Stimulated activated CD8-positive, alpha-beta memory T cell treated with anti-CD3 and anti-CD28 coated beads, Interleukin-12 subunit alpha, Interleukin-12 subunit beta, amount 100 ng/mL, for 24 hours (primary cell): ENCODE measurements around the gene OS9.
"Not testable (repeated sequence)": the region's sequence is repeated elsewhere in the genome, so short reads cannot be mapped to it uniquely, and the experiment has no call there.

ENCODE experiments used
- DNase-seq: peaks from one replicate; pipeline ENCODE4 v3.0.0-alpha.2; 2020; ENCODE audit errors: extremely low read depth

The OS9 gene

GRCh38 chr12:57695770-57696432, 2.0 kb downstream of the OS9 start:
- no peak for DNase-seq

- DNase-seq = no peak
These were observed 3.1 kb downstream of the OS9 start for GRCh38 chr12:57697076-57697475.

- no peak for DNase-seq
These were observed 4.5 kb downstream of the OS9 start for GRCh38 chr12:57698414-57698813.

- DNase-seq = no peak
These were observed 6.4 kb downstream of the OS9 start for GRCh38 chr12:57700317-57700716.

GRCh38 chr12:57707250-57707649, 13.3 kb downstream of the OS9 start:
- DNase-seq = no peak

- DNase-seq = no peak
These were observed 14.4 kb downstream of the OS9 start for GRCh38 chr12:57708296-57708695.

GRCh38 chr12:57712701-57713100, 18.8 kb downstream of the OS9 start:
- DNase-seq = no peak

- DNase-seq = no peak
These were observed 19.3 kb downstream of the OS9 start for GRCh38 chr12:57713209-57713608.

- DNase-seq = not testable (repeated sequence)
These were observed 21.3 kb downstream of the OS9 start for GRCh38 chr12:57715036-57715748.

GRCh38 chr12:57715786-57716185, 21.9 kb downstream of the OS9 start:
- DNase-seq = no peak

- DNase-seq = no peak
These were observed 22.4 kb downstream of the OS9 start for GRCh38 chr12:57716305-57716704.

- no peak for DNase-seq
These were observed 23.2 kb downstream of the OS9 start for GRCh38 chr12:57717131-57717530.

GRCh38 chr12:57717846-57718640, 24.1 kb downstream of the OS9 start:
- DNase-seq = no peak

- DNase-seq = no peak
These were observed 25.0 kb downstream of the OS9 start for GRCh38 chr12:57718641-57719528.

- no peak for DNase-seq
These were observed 26.1 kb downstream of the OS9 start for GRCh38 chr12:57719777-57720605.

- DNase-seq = no peak
These were observed 27.0 kb downstream of the OS9 start for GRCh38 chr12:57720606-57721595.

- not testable (repeated sequence) for DNase-seq
These were observed 28.1 kb downstream of the OS9 start for GRCh38 chr12:57721846-57722608.

- no peak for DNase-seq
These were observed 29.0 kb downstream of the OS9 start for GRCh38 chr12:57722716-57723629.
